GM12878 (cell line): ENCODE results near the gene SLC5A10. TPM values are rescaled to one million over a fixed set of nuclear protein-coding genes. Genes with fewer than 3 reads are reported as not detected.

Experiments
- BMI1 ChIP-seq: fragments of 450-650 bp; IDR thresholded peaks from 2 replicates; pipeline ENCODE4 v1.6.1; 2016; ENCODE audit warnings: mild to moderate bottlenecking, moderate library complexity, borderline replicate concordance
- DPF2 ChIP-seq: fragments of 450-650 bp; IDR thresholded peaks from 2 replicates; pipeline ENCODE4 v1.6.1; 2017; ENCODE audit warnings: mild to moderate bottlenecking
- EP300 ChIP-seq, 2 experiments: fragments of 150-350 bp in 1 of 2; IDR thresholded peaks; 2 replicates each; pipeline ENCODE4 v1.6.1; 2011 to 2012; ENCODE audit warnings: low read depth in 2 of 2, low read length in 2 of 2, borderline replicate concordance in 1 of 2, improper control_type of control experiment in 1 of 2, inconsistent platforms in 1 of 2; ENCODE audit not compliant: control insufficient read depth in 1 of 2
- PAX8 ChIP-seq: fragments of 450-650 bp; IDR thresholded peaks from 2 replicates; pipeline ENCODE4 v1.6.1; 2017; ENCODE audit warnings: mild to moderate bottlenecking, moderate library complexity
- SIN3A ChIP-seq: IDR thresholded peaks from 2 replicates; pipeline ENCODE4 v1.6.1; 2012; ENCODE audit warnings: low read depth, low read length, improper control_type of control experiment
- ZNF207 ChIP-seq: fragments of 450-650 bp; IDR thresholded peaks from 2 replicates; pipeline ENCODE4 v1.6.1; 2014; ENCODE audit warnings: antibody characterized with exemption, mild to moderate bottlenecking, borderline replicate concordance
- polyA plus RNA-seq, 11 experiments: library from polyadenylated mRNA; depleted of rRNA in 4 of 11; unstranded in 6 of 11; stranded (reverse) in 5 of 11; fragments of >200 nt; fragmentation: Nextera tagmentation in 4 of 11; fragmentation: Illumina TruSeq in 1 of 11; extraction: Ambion mirVana in 4 of 11; extraction: Trizol in 1 of 11; gene quantifications; 1 replicate in 1 of 11; 2 replicates in 10 of 11; pipeline versions ENCODE4 v1.2.1 to v1.2.3, GENCODE V29; 2011 to 2016; ENCODE audit warnings: inconsistent platforms in 2 of 11, missing spikeins in 2 of 11, low read depth in 1 of 11
- total RNA-seq, 4 experiments: library from RNA; depleted of rRNA in 3 of 4; stranded (reverse); fragments of >200 nt in 3 of 4; fragmentation: Illumina TruSeq in 1 of 4; extraction: Trizol in 1 of 4; gene quantifications; 2 replicates each; pipeline versions ENCODE4 v1.2.1 to v1.2.3, GENCODE V29; 2013 to 2021
- TF ChIP-seq, protein P1 (sequence below): fragments of 450-650 bp; IDR thresholded peaks from 2 replicates; pipeline ENCODE4 v1.6.1; 2017; ENCODE audit warnings: antibody characterized with exemption, mild to moderate bottlenecking, moderate library complexity
- TF ChIP-seq, protein P2 (sequence below): IDR thresholded peaks from 2 replicates; pipeline ENCODE4 v1.6.1; 2012; ENCODE audit warnings: low read depth, low read length, improper control_type of control experiment
- TF ChIP-seq, protein P3 (sequence below): fragments of 450-650 bp; IDR thresholded peaks from 2 replicates; pipeline ENCODE4 v1.6.1; 2014; ENCODE audit warnings: mild to moderate bottlenecking
- TF ChIP-seq, protein P4 (sequence below): IDR thresholded peaks from 2 replicates; pipeline ENCODE4 v1.6.1; 2011; ENCODE audit warnings: borderline replicate concordance, low read depth, mild to moderate bottlenecking, moderate library complexity, mixed read lengths, low read length; ENCODE audit not compliant: insufficient read depth; ENCODE audit errors: extremely low read length
- TF ChIP-seq, protein P5 (sequence below): fragments of 450-650 bp; formaldehyde crosslinking; IDR thresholded peaks from 2 replicates; pipeline ENCODE4 v1.4.0; 2022; ENCODE audit warnings: mild to moderate bottlenecking, moderate library complexity

The SLC5A10 gene
- total and polyA plus RNA-seq, 10 of the 15 experiments (the other 5 are each of a cell fraction or from before 2014, with no cell fraction given) = under 0.01 to 0.18 (median 0.07) TPM; not detected in 4

DNA sequence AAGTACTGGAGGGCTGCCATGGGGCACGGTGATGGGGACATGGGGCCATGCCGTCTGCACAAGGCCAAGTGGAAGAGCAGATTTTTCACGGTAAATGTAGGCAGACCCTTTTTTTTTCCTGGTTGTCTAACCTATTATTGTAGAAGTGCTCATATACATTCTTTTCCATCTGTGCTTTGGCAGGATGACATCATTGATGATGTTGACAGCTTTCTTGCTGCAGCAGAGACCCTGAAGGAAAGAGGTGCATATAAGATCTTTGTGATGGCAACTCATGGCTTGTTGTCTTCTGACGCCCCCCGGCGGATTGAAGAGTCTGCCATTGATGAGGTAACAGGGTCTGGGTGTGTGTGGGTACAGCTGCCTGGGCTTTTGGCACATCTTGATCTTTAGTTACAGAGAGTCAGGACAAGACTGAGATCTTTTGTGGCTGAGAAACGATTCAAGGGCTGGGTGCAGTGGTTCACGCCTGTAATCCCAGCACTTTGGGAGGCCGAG is 23.3 kb upstream of the SLC5A10 start (continued):
- TF ChIP-seq, protein P1, sequence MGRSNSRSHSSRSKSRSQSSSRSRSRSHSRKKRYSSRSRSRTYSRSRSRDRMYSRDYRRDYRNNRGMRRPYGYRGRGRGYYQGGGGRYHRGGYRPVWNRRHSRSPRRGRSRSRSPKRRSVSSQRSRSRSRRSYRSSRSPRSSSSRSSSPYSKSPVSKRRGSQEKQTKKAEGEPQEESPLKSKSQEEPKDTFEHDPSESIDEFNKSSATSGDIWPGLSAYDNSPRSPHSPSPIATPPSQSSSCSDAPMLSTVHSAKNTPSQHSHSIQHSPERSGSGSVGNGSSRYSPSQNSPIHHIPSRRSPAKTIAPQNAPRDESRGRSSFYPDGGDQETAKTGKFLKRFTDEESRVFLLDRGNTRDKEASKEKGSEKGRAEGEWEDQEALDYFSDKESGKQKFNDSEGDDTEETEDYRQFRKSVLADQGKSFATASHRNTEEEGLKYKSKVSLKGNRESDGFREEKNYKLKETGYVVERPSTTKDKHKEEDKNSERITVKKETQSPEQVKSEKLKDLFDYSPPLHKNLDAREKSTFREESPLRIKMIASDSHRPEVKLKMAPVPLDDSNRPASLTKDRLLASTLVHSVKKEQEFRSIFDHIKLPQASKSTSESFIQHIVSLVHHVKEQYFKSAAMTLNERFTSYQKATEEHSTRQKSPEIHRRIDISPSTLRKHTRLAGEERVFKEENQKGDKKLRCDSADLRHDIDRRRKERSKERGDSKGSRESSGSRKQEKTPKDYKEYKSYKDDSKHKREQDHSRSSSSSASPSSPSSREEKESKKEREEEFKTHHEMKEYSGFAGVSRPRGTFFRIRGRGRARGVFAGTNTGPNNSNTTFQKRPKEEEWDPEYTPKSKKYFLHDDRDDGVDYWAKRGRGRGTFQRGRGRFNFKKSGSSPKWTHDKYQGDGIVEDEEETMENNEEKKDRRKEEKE = no peak
- TF ChIP-seq, protein P2, sequence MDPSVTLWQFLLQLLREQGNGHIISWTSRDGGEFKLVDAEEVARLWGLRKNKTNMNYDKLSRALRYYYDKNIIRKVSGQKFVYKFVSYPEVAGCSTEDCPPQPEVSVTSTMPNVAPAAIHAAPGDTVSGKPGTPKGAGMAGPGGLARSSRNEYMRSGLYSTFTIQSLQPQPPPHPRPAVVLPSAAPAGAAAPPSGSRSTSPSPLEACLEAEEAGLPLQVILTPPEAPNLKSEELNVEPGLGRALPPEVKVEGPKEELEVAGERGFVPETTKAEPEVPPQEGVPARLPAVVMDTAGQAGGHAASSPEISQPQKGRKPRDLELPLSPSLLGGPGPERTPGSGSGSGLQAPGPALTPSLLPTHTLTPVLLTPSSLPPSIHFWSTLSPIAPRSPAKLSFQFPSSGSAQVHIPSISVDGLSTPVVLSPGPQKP = no peak
- TF ChIP-seq BMI1 (no peak), SIN3A (no peak), PAX8 (no peak), DPF2 (no peak), ZNF207 (no peak), EP300 (IDR thresholded peaks at IDR 0.05; ENCODE audit: borderline replicate concordance in 1 of 2, control insufficient read depth in 1 of 2, low read depth in 2 of 2, low read length in 2 of 2) (no peak)
- TF ChIP-seq, protein P3, sequence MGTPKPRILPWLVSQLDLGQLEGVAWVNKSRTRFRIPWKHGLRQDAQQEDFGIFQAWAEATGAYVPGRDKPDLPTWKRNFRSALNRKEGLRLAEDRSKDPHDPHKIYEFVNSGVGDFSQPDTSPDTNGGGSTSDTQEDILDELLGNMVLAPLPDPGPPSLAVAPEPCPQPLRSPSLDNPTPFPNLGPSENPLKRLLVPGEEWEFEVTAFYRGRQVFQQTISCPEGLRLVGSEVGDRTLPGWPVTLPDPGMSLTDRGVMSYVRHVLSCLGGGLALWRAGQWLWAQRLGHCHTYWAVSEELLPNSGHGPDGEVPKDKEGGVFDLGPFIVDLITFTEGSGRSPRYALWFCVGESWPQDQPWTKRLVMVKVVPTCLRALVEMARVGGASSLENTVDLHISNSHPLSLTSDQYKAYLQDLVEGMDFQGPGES = no peak
- TF ChIP-seq, protein P4, sequence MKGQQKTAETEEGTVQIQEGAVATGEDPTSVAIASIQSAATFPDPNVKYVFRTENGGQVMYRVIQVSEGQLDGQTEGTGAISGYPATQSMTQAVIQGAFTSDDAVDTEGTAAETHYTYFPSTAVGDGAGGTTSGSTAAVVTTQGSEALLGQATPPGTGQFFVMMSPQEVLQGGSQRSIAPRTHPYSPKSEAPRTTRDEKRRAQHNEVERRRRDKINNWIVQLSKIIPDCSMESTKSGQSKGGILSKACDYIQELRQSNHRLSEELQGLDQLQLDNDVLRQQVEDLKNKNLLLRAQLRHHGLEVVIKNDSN = no peak
- TF ChIP-seq, protein P5, sequence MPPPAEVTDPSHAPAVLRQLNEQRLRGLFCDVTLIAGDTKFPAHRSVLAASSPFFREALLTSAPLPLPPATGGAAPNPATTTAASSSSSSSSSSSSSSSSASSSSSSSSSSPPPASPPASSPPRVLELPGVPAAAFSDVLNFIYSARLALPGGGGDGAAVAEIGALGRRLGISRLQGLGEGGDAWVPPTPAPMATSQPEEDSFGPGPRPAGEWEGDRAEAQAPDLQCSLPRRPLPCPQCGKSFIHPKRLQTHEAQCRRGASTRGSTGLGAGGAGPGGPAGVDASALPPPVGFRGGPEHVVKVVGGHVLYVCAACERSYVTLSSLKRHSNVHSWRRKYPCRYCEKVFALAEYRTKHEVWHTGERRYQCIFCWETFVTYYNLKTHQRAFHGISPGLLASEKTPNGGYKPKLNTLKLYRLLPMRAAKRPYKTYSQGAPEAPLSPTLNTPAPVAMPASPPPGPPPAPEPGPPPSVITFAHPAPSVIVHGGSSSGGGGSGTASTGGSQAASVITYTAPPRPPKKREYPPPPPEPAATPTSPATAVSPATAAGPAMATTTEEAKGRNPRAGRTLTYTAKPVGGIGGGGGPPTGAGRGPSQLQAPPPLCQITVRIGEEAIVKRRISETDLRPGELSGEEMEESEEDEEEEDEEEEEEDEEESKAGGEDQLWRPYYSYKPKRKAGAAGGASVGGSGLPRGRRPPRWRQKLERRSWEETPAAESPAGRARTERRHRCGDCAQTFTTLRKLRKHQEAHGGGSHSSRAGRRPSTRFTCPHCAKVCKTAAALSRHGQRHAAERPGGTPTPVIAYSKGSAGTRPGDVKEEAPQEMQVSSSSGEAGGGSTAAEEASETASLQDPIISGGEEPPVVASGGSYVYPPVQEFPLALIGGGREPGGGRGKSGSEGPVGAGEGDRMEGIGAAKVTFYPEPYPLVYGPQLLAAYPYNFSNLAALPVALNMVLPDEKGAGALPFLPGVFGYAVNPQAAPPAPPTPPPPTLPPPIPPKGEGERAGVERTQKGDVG (CRISPR knock-in tag) = no peak
